Esophagus squamous epithelium (tissue), 5 donors: ENCODE measurements around the gene SIX1. TPM values are rescaled to one million over a fixed set of nuclear protein-coding genes. Genes with fewer than 3 reads are reported as not detected.

Experiments used
- DNase-seq: peaks from one replicate; lab custom pipeline; 2025; lab: John Stamatoyannopoulos, UW
- H3K27ac ChIP-seq, 4 donors: fragments of 200-600 bp; sonication (generic); one replicate each; pipeline ENCODE4 v1.5.1; 2016 to 2019; ENCODE audit warnings: mild to moderate bottlenecking in 1 of 4
- H3K27me3 ChIP-seq, 4 donors: fragments of 200-600 bp; sonication (generic); 1 replicate in 3 of 4; 2 replicates in 1 of 4; pipeline versions ENCODE4 v1.5.1 to v1.6.0; 2017 to 2021; ENCODE audit warnings: antibody characterized with exemption in 1 of 4
- H3K36me3 ChIP-seq, 3 donors: fragments of 200-600 bp; sonication (generic); one replicate each; pipeline ENCODE4 v1.5.1; 2016 to 2019
- H3K4me1 ChIP-seq, 3 donors: fragments of 200-600 bp; sonication (generic); one replicate each; pipeline ENCODE4 v1.5.1; 2017 to 2019
- H3K4me3 ChIP-seq, 4 donors: fragments of 200-600 bp; sonication (generic); 1 replicate in 3 of 4; 2 replicates in 1 of 4; pipeline ENCODE4 v1.5.1; 2016 to 2019; ENCODE audit warnings: mild to moderate bottlenecking in 2 of 4, moderate library complexity in 1 of 4
- H3K9me3 ChIP-seq, 3 donors: fragments of 200-600 bp; sonication (generic); one replicate each; pipeline ENCODE4 v1.5.1; 2016 to 2019
- POLR2A ChIP-seq, 4 donors: fragments of 450-650 bp; IDR thresholded peaks; one replicate each; pipeline ENCODE4 v1.6.1; 2017; ENCODE audit warnings: antibody characterized with exemption in 4 of 4, mild to moderate bottlenecking in 4 of 4, moderate library complexity in 3 of 4
- WGBS, 2 donors: methylation state at CpG; one replicate each; pipeline ENCODE4 v1.1.5; 2018; 5-methylcytosine and 5-hydroxymethylcytosine counted together
- intact Hi-C: fragments of 100-400 bp; cut with DNase I; formaldehyde crosslinking; loops from one replicate; pipeline ENCODE4 v1.15.0; 2022
- total RNA-seq, 4 donors: library from RNA; depleted of rRNA; stranded (reverse); fragments of >200 nt; gene quantifications; one replicate each; pipeline ENCODE4 v1.1.0, GENCODE V29; 2016
- TF ChIP-seq, protein P1 (sequence below), 6 experiments: fragments of 450-650 bp in 4 of 6; fragments of 200-600 bp in 2 of 6; sonication (generic) in 2 of 6; IDR thresholded peaks; one replicate each; pipeline ENCODE4 v1.5.1; 2016 to 2019; ENCODE audit warnings: antibody characterized with exemption in 6 of 6, mild to moderate bottlenecking in 4 of 6, moderate library complexity in 4 of 6
- donor health status: DM: yes; HTN: yes; CAD: no.

SIX1 gene
- total RNA-seq, 4 donors from 2014 or later: 0.23 TPM; not detected in 3

DNA sequence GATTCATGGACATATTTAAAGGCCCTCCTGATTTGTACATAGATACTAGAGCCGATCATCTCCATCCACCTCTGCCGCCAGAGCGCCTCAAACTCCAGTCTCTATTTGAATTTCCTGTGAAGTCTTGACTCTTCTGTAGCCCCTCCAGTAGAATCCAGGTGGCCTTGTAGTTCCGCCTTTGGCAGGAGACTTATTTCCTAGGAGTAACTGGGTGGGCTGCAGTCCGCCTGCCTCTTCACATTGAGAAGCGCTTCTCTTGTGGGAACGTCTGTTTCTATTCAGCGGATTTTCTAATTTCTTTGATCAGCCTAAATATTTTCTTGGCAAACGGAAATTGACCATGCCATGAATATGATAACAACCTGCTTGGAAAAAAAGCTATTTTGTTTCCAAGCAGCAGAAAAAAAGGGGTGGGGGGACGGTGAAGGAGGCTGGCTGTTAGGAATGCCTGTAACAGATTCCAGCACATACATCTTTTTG is 9.0 kb upstream of the SIX1 start:
- Histone ChIP-seq H3K4me3 (peak overlapping the region in 1 of 4 donors; percentile 72), H3K36me3 (no peaks in the 10 kb centered on the region), H3K27me3 (peaks cover under 1 to 98% (median 29%) of the 10 kb centered on the region in 4 donors), H3K4me1 (peaks cover 0 to 36% (median 15%) of the 10 kb centered on the region in 3 donors), H3K27ac (no peak overlapping the region), H3K9me3 (no peaks in the 10 kb centered on the region)
- intact Hi-C loops: no loop called here
- 49 to 58% methylated on average over 10 of the region's 10 CpGs for WGBS, 2 donors
- no peak for DNase-seq
- TF ChIP-seq, protein P1, sequence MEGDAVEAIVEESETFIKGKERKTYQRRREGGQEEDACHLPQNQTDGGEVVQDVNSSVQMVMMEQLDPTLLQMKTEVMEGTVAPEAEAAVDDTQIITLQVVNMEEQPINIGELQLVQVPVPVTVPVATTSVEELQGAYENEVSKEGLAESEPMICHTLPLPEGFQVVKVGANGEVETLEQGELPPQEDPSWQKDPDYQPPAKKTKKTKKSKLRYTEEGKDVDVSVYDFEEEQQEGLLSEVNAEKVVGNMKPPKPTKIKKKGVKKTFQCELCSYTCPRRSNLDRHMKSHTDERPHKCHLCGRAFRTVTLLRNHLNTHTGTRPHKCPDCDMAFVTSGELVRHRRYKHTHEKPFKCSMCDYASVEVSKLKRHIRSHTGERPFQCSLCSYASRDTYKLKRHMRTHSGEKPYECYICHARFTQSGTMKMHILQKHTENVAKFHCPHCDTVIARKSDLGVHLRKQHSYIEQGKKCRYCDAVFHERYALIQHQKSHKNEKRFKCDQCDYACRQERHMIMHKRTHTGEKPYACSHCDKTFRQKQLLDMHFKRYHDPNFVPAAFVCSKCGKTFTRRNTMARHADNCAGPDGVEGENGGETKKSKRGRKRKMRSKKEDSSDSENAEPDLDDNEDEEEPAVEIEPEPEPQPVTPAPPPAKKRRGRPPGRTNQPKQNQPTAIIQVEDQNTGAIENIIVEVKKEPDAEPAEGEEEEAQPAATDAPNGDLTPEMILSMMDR (IDR thresholded peaks at IDR 0.05): no peak
- no peak for TF ChIP-seq POLR2A (IDR thresholded peaks at IDR 0.05)

DNA sequence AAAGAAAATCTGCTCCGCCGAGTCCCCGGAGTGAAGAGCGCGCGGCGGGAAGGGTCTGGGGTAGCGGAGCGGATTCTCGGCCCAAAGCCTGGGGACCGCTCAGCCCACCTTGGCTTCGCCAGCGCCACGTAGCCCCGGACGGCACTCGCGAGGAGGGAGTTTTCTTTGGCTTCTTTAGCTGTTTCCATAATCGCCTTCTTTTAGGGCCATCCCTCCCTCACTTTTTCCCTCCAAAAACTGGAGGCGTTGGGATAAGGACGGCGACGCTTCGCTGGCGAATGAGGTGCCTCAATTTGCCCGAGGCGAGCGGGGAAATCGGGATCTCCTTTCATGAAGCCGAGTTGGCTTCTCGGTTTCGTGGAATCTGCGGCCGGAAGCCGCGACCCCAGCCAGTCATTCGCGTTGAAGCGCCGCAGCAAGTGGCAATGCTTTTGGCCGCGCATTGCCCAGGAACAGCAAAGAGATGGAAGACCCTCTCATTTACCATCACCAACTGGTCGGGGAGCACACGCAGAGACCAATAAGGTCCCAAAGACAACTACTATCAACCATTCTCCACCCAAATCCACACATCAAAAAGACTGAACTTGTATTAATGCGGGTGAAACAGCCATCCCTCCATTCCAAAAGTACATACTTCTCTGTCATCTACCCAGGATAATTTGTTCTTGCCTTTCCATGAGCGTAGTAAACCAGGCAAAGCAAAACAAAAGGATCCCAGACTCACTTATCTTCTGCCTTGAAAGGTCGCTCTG is 8.4 kb upstream of the SIX1 start:
- TF ChIP-seq POLR2A (IDR thresholded peaks at IDR 0.05): no peak
- TF ChIP-seq, protein P1 (IDR thresholded peaks at IDR 0.05): no peak
- intact Hi-C loops: no loop called here
- Histone ChIP-seq H3K27me3 (peaks cover 7 to 98% (median 34%) of the 10 kb centered on the region in 4 donors), H3K27ac (no peak overlapping the region), H3K4me1 (peaks cover 0 to 42% (median 18%) of the 10 kb centered on the region in 3 donors), H3K4me3 (peak overlapping the region; percentile 47 to 72 (median 62)), H3K9me3 (no peaks in the 10 kb centered on the region), H3K36me3 (no peaks in the 10 kb centered on the region)
- no peak for DNase-seq
- WGBS, 2 donors: 4 to 6% methylated on average over 20 to 40 of the region's 47 CpGs

- peaks cover 12 to 98% (median 37%) of the 10 kb centered on the region in 4 donors for H3K27me3 ChIP-seq
- TF ChIP-seq, protein P1 (IDR thresholded peaks at IDR 0.05): peak in 3 of 6 experiments; percentile 11 to 41 (median 21)
- no peak for TF ChIP-seq POLR2A (IDR thresholded peaks at IDR 0.05)
- no peaks in the 10 kb centered on the region for H3K36me3 ChIP-seq
- DNase-seq: no peak
- intact Hi-C loops: no loop called here
- peak overlapping the region; percentile 47 to 72 (median 62) for H3K4me3 ChIP-seq
- H3K9me3 ChIP-seq: no peaks in the 10 kb centered on the region
- 0 to 3% methylated on average over 7 to 18 of the region's 75 CpGs for WGBS, 2 donors
- H3K4me1 ChIP-seq: peaks cover 0 to 50% (median 18%) of the 10 kb centered on the region in 3 donors
- no peak overlapping the region for H3K27ac ChIP-seq
Measured at GRCh38 chr14:60656686-60657455, 7.6 kb upstream of the SIX1 start.

DNA sequence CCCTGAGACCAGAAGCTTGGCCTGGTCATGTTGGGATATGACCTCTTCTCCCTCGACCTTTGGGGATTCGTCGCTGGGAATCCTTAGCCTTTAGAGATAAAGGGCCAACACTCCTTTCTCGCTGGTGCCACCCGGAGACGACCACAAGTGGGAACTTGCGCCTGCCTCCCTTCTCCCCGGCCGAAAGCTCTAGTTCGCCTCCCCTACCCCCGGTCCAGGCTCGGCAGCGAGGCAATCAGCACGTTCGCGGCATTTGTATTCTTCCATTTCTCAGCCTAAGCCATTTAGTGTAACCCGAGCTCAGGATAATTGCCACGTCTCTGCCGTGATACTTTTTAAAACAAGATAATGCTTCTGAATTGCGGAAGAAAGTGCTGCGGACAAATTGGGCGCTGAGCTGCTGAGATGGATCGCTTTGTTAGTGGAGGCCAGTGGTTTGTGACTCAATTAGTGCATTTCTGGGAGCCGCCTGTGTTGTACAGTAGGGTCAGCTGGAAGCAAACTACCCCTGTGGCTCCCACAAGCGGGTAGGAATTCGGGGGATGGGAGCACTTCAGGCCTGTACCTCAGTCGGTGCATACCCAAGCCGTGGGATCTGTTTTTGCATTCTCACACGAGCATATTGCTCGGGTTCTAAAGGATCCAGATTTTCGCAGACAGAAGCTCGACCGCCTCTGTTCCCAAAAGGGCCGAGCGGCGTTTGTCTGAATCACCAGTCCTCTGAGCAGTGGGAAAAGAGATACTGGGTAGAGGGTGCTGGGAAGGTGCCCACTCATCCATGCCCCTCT is 6.8 kb upstream of the SIX1 start:
- peaks cover 0 to 51% (median 18%) of the 10 kb centered on the region in 3 donors for H3K4me1 ChIP-seq
- H3K9me3 ChIP-seq: no peaks in the 10 kb centered on the region
- H3K36me3 ChIP-seq: no peaks in the 10 kb centered on the region
- no peak for DNase-seq
- no peak overlapping the region for H3K27ac ChIP-seq
- H3K27me3 ChIP-seq: peaks cover 12 to 100% (median 44%) of the 10 kb centered on the region in 4 donors
- 29% methylated on average over 12 to 30 of the region's 36 CpGs for WGBS, 2 donors
- intact Hi-C loops: no loop called here
- H3K4me3 ChIP-seq: peak overlapping the region; percentile 47 to 72 (median 62)
- TF ChIP-seq, protein P1 (IDR thresholded peaks at IDR 0.05): no peak
- TF ChIP-seq POLR2A (IDR thresholded peaks at IDR 0.05): no peak
